BE2C (cell line): ENCODE results near the gene IRF5.

ENCODE experiments used
- DNase-seq: peaks from one replicate; pipeline ENCODE4 v3.0.0-alpha.2; 2020
- H3K27me3 ChIP-seq: fragments of 250-450 bp; sonication (Bioruptor Pico); 2 replicates; pipeline ENCODE4 v1.5.1; 2020; ENCODE audit warnings: mild to moderate bottlenecking
- H3K36me3 ChIP-seq: fragments of 250-450 bp; sonication (Bioruptor Pico); 2 replicates; pipeline ENCODE4 v1.5.1; 2020; ENCODE audit warnings: mild to moderate bottlenecking
- H3K4me1 ChIP-seq: fragments of 250-450 bp; sonication (Bioruptor Pico); 2 replicates; pipeline ENCODE4 v1.5.1; 2020
- H3K4me3 ChIP-seq: 2 replicates; pipeline ENCODE4 v1.5.1; 2011; ENCODE audit warnings: low read depth, low read length
- H3K9me3 ChIP-seq: fragments of 250-450 bp; sonication (Bioruptor Pico); 2 replicates; pipeline ENCODE4 v1.5.1; 2020
- TF ChIP-seq, protein P1 (sequence below): IDR thresholded peaks from 2 replicates; pipeline ENCODE4 v1.5.1; 2012; ENCODE audit warnings: mild to moderate bottlenecking, low read depth, low read length

The IRF5 gene

GRCh38 chr7:128936798-128937197 is 929 bp upstream of the IRF5 start:
- peaks cover 27% of the 10 kb centered on the region for H3K27me3 ChIP-seq
- H3K4me3 ChIP-seq: no peak overlapping the region
- no peak for DNase-seq
- TF ChIP-seq, protein P1, sequence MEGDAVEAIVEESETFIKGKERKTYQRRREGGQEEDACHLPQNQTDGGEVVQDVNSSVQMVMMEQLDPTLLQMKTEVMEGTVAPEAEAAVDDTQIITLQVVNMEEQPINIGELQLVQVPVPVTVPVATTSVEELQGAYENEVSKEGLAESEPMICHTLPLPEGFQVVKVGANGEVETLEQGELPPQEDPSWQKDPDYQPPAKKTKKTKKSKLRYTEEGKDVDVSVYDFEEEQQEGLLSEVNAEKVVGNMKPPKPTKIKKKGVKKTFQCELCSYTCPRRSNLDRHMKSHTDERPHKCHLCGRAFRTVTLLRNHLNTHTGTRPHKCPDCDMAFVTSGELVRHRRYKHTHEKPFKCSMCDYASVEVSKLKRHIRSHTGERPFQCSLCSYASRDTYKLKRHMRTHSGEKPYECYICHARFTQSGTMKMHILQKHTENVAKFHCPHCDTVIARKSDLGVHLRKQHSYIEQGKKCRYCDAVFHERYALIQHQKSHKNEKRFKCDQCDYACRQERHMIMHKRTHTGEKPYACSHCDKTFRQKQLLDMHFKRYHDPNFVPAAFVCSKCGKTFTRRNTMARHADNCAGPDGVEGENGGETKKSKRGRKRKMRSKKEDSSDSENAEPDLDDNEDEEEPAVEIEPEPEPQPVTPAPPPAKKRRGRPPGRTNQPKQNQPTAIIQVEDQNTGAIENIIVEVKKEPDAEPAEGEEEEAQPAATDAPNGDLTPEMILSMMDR: no peak
- no peaks in the 10 kb centered on the region for H3K36me3 ChIP-seq
- H3K9me3 ChIP-seq: no peaks in the 10 kb centered on the region
- no peaks in the 10 kb centered on the region for H3K4me1 ChIP-seq

DNA sequence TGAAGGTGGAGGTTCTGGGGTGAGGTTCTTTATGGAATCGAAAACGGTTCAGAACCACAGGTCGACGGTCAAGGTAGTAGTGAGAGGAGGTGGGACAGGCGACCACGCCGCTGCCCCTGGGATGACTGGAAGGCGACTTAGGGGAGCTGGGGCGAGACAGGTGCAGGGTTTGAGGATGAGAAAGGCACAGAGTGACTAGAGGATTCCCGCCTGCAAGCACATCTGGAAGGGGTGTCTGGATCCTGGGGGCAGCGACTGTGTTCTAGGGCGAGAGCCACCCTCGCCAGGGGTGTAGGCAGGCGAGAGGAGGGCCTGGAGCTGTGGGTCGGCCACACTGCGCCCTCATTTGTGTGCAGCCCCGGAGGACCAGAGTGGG is 468 bp upstream of the IRF5 start:
- Histone ChIP-seq H3K4me3 (no peak overlapping the region), H3K4me1 (no peaks in the 10 kb centered on the region), H3K36me3 (no peaks in the 10 kb centered on the region), H3K9me3 (no peaks in the 10 kb centered on the region), H3K27me3 (peaks cover 27% of the 10 kb centered on the region)
- TF ChIP-seq, protein P1: no peak
- DNase-seq: no peak

DNA sequence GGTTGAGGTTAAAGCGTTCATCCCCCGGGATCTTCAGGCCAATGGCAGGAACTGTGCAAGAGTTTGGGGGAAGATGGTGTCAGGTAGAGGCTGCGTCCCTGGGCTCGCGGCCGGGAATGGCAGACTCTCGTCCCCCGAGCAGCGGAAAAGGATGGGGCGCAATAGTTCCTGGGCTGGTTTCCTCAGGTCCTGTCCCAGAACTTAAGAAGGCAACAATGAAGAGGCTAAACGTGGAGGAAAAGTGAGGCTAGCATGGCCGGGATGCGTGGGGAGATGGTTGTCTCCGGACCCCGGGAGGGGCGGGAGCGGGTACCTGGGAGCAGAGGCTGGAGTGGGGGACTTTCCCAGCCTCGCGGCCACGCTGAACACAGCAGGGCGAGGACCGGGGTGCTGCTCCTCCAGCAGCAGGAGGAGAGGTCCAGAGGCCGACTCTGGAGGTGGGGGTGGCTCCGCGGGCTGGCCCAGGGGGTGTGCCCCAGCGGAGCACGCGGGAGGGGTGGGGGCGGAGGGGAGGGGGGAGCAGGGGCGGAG is 882 bp downstream of the IRF5 start:
- Histone ChIP-seq H3K4me1 (no peaks in the 10 kb centered on the region), H3K36me3 (no peaks in the 10 kb centered on the region), H3K27me3 (peaks cover 27% of the 10 kb centered on the region), H3K4me3 (peak overlapping the region; percentile 49), H3K9me3 (no peaks in the 10 kb centered on the region)
- DNase-seq: no peak
- TF ChIP-seq, protein P1: no peak

- no peak overlapping the region for H3K4me3 ChIP-seq
Measured at GRCh38 chr7:128939075-128939860, 1.5 kb downstream of the IRF5 start.

GRCh38 chr7:128939861-128940410 is 2.2 kb downstream of the IRF5 start:
- Histone ChIP-seq H3K36me3 (no peaks in the 10 kb centered on the region), H3K4me1 (no peaks in the 10 kb centered on the region), H3K27me3 (peaks cover 27% of the 10 kb centered on the region), H3K4me3 (no peak overlapping the region), H3K9me3 (no peaks in the 10 kb centered on the region)
- TF ChIP-seq, protein P1: no peak
- no peak for DNase-seq

More at GRCh38 chr7:128939075-128939860, 1.5 kb downstream of the IRF5 start:
- Histone ChIP-seq H3K4me1 (no peaks in the 10 kb centered on the region), H3K36me3 (no peaks in the 10 kb centered on the region), H3K27me3 (peaks cover 27% of the 10 kb centered on the region), H3K9me3 (no peaks in the 10 kb centered on the region)
- no peak for DNase-seq
- TF ChIP-seq, protein P1: no peak
